Measurements from ENCODE around the gene CYP27C1.

DNA sequence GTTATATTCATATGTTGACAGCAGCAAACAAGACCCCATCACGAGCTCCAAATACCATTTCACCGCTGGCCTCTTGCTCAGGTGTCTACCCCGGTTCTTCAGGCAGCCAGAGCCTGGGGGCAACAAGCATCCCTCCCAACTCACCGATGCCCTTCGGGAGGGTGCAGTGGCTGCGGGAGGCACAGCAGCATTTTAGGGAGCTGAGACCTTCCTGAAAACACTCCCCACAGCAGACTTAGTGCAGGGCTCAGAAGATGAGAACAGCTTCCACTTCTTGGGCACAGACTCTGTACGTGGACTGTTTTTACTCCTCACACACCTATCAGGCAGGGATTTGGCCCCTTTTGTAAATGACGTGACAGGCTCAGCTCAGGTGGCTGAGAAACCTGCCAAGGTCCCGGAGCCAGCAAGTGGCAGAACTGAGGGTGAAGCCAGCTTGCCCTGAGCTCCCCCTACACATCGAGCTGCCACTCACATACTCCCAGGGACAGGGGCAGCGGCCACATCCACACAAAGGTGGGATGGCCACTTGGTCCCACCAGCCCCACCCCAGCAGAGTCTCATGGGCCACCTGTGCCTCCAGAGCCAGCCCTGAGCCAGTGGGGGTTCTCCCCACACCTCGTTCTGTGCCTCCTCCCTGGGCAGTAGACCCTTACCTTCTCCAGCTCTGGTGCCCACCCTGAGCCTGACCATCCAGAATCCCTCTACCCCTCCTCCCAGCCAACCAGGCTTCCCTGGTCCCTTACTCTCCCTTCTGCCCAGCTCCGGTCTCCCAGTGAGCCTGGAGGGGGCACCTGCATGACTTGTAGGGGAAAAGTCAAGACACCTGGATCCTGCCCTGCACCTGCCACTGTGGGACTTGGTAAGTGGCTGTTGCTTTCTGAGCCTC is 28.5 kb downstream of the CYP27C1 start:
- TF ChIP-seq CTCF (conservative IDR thresholded peaks at IDR 0.05; ENCODE audit: low read length), result no peak
- no peak for TF ChIP-seq EZH2phosphoT487 (IDR thresholded peaks at IDR 0.05; ENCODE audit: borderline replicate concordance)
